Measurements from ENCODE around the gene CLIP2.

Gene CLIP2

DNA sequence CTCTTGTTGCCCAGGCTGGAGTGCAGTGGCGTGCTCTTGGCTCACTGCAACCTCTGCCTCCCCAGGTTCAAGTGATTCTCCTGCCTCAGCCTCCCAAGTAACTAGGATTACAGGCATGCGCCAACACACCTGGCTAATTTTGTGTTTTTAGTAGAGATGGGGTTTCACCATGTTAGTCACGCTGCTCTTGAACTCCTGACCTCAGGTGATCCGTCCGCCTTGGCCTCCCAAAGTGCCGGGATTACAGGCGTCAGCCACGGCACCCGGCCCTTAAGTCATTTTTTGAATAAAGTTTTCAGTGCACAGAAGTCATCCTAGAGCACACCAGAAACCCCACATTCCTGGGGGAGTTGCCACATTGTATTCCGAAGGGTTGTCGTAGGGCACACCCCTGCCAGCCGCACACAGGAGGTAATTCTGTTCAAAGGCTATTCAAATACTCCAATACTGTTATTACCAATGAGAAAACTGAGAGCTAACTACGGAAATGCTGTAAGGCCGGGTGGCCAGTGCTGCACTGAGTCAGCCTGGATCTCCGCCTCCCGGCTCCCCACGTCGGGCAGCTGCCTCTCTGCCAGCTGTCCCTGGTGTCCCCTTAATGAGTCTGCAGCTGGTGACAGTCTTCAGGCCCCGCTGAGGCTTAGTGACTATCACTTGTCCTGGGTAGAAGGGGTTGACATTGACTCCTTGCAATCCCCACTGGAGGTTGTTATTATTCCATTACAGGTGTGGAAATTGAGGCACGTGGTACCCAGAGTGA lies 26.4 kb upstream of the CLIP2 start:
- no peaks in the 10 kb centered on the region for H3K4me1 Mint-ChIP-seq
- H3K36me3 Mint-ChIP-seq = no peaks in the 10 kb centered on the region
- H3K9me3 Mint-ChIP-seq = no peaks in the 10 kb centered on the region
- ATAC-seq = no peak
- H3K27ac Mint-ChIP-seq = no peak overlapping the region
- DNase-seq (ENCODE audit: low spot score in 2 of 2) = no peak
- no peak overlapping the region for H3K4me3 Mint-ChIP-seq

DNA sequence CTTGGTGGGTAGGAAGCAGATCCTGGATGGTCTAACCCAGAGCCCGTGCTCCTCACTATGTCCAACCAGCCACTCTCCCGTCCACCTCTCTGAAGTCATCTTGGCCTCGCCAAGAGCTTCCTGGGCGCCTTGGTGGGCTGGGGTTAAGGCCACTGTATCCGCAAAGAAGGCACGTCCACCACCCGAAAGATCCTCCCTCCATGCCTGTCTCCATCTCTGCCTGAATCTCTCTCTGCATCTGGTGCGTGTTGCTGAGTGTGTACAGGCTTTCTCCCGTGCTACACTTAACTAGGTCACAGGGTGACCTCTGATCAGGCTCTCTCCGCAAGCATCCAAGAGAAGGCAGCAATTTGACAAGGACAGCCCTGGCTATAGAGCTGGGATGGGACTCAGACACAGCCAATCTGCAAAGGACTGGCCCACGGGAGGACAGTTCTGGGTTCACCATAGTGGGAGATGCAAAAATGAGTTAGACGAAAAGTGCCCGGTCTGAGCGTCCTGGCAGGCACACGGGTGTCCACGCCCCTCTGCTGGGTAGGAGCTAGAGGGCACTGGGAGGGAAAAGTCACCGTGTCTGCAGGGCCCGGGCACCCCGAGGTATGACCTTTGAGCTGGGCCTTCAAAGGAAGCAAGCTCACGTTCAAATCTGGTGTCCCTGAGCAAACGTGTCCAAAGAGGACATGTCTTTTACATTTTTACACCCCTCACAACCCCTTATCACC lies 25.6 kb upstream of the CLIP2 start:
- Mint-ChIP-seq H3K4me3 (no peak overlapping the region), H3K9me3 (no peaks in the 10 kb centered on the region), H3K36me3 (no peaks in the 10 kb centered on the region), H3K4me1 (no peaks in the 10 kb centered on the region), H3K27ac (no peak overlapping the region)
- no peak for ATAC-seq
- DNase-seq (ENCODE audit: low spot score in 2 of 2) = no peak

DNA sequence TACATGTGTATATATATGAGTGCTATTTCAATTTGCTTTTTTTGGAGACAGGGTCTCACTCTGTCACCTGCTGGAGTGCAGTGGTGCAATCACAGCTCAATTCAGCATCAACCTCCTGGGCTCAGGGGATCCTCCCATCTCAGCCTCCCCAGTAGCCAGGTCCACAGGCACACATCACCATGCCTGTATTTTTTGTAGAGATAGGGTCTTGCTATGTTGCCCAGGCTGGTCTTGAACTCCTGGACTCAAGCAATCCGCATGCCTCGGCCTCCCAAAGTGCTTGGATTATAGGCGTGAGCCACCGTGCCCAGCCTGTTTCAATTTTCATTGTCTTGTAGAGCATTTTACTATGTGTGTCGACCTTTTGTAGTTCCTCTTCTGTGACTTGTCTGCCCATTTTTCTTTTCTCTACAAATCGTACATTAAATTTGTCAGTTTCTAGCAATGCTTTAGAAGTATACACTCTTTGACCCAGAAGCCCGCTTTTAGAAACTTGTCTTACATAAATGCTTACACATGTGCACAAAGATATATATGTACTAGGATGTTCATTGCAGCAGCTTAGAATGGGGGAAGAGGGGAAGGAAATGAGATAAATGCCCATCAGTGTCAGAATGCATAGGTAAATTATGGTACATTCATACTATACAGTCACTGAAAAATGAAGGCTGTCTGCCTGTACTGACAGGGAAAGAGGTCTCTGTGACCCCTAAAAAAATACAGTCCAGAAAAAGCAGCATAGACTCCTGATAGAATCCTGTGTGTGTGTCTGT lies 22.8 kb upstream of the CLIP2 start:
- Mint-ChIP-seq H3K36me3 (no peaks in the 10 kb centered on the region), H3K4me1 (no peaks in the 10 kb centered on the region), H3K27ac (no peak overlapping the region), H3K9me3 (no peaks in the 10 kb centered on the region), H3K4me3 (no peak overlapping the region)
- ATAC-seq = no peak
- DNase-seq (ENCODE audit: low spot score in 2 of 2) = no peak

DNA sequence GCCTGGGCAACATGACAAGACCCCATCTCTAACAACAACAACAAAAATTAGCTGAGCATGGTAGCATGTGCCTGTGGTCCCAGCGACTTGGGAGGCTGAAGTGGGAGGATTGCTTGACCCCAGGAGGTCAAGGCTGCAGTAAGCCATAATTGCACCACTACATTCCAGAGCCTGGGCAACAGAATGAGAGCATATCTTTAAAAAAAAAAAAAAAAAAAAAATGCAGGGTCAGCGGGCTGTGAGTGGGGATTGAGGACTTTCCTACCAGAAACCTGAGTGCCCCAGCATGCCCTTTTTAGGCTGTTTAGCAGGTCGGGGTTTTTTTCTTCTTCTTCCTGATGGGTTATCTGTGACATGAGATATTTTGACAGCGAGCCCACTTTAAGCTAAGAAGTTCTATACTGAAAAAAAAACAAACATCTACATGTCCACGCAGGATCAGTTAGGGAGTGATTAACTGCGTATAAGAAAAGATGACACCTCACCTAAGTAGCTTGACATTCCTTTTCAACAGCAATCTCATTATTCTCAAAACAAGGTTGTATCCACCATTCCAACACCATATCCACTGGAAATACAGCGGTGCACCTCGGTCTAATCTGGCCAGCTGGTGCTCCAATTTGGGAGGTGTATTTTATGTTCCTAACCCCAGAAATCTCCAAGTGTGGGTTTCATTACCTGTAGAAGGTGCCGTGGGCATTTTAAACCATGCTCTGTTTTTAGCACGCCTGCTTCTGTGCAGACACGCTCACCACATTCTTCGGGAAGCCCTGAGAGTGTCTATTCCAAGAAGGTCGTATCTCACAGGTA lies 21.2 kb upstream of the CLIP2 start:
- ATAC-seq = no peak
- no peak for DNase-seq (ENCODE audit: low spot score in 2 of 2)
- peaks cover 15% of the 10 kb centered on the region for H3K4me1 Mint-ChIP-seq

DNA sequence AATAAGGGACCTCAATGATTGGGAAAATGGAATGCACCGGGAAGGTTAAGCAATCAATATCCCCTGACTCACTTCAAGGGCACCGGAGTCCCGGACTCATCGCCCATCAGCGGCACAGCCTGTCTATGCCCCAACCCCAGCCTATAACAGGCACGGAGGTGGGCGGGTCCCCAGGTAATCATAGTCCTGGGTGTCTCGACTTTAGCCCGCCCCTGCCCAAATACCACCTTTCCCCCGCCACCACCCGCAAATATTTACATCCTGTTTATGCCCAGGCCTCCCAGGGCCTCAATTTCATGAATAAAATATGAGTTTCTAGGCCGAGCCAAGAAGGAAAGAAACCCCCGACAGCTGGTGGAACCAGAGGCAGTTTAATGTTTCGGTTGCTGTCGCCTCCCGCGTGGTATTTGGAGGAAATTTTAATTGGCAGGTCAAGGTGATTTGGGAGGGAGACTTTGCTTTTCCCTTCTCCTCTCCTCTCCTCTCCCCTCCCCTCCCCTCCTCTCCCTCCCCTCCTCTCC lies 19.4 kb upstream of the CLIP2 start:
- Mint-ChIP-seq H3K9me3 (no peaks in the 10 kb centered on the region), H3K4me3 (peak overlapping the region; percentile 60), H3K4me1 (peaks cover 15% of the 10 kb centered on the region), H3K27ac (no peak overlapping the region), H3K36me3 (no peaks in the 10 kb centered on the region)
- DNase-seq (ENCODE audit: low spot score in 2 of 2) = peak; percentile 26 to 71
- peak; percentile 83 for ATAC-seq

More for the DNA sequence above, 21.2 kb upstream of the CLIP2 start:
- H3K9me3 Mint-ChIP-seq = no peaks in the 10 kb centered on the region
- no peak overlapping the region for H3K4me3 Mint-ChIP-seq
- H3K27ac Mint-ChIP-seq = no peak overlapping the region
- no peaks in the 10 kb centered on the region for H3K36me3 Mint-ChIP-seq

DNA sequence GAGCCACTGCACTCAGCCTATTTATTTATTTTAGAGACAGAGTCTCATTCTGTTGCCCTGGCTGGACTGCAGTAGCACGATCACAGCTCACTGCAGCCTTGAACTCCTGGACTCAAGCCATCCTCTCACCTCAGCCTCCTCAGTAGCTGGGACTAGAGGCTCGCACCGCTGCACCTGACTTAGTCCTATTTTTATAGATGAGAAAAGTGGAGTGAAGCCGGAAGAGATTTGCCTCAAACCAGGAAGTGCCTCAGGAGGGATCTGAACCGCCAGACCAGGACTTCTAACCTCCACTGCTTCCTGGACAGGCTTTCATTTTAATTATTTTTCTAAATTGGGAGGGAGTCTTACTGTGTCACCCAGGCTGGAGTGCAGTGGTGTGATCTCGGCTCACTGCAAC lies 17.5 kb upstream of the CLIP2 start:
- DNase-seq (ENCODE audit: low spot score in 2 of 2) = no peak
- Mint-ChIP-seq H3K4me3 (no peak overlapping the region), H3K27ac (peak overlapping the region; percentile 85), H3K4me1 (peaks cover 15% of the 10 kb centered on the region), H3K36me3 (no peaks in the 10 kb centered on the region), H3K9me3 (no peaks in the 10 kb centered on the region)
- no peak for ATAC-seq

DNA sequence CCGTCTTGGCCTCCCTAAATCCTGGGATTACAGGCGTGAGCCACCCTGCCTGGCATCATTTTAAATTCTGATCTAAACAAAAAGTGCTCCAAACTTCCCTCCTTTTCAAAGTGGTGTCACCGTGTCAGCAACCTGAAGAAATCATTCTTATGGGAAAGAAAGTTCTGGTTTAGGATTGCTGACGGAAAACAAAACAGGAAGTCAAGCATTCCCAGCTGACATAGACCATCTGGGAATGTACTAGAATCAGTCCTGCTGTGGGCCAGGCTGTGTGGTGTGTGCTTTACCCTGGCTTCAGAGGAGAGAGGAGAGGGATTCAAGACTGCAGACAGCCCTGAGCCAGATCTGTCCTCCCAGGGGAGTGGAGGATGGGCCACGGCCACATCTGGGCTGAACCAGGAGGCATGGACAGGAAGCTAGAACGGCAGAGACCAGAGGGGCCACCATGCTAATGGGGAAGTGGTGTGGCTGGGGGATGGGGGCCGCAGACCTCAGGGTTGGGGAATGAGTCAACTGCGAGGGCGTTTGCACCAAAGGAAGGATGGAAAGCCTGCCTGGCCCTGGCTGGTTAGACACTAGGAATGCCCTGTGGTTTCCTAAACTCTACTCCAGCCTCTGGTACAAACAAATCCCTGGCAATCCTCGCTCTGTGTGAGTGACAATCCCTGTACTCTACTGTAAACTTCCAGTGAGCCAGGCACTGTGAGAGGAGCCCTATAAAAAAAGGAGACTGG lies 16.7 kb upstream of the CLIP2 start:
- Mint-ChIP-seq H3K4me1 (peaks cover 15% of the 10 kb centered on the region), H3K4me3 (peak overlapping the region; percentile 25), H3K36me3 (no peaks in the 10 kb centered on the region), H3K27ac (peak overlapping the region; percentile 85), H3K9me3 (no peaks in the 10 kb centered on the region)
- DNase-seq (ENCODE audit: low spot score in 2 of 2) = peak in 1 of 2 donors; percentile 68
- peak; percentile 77 for ATAC-seq

DNA sequence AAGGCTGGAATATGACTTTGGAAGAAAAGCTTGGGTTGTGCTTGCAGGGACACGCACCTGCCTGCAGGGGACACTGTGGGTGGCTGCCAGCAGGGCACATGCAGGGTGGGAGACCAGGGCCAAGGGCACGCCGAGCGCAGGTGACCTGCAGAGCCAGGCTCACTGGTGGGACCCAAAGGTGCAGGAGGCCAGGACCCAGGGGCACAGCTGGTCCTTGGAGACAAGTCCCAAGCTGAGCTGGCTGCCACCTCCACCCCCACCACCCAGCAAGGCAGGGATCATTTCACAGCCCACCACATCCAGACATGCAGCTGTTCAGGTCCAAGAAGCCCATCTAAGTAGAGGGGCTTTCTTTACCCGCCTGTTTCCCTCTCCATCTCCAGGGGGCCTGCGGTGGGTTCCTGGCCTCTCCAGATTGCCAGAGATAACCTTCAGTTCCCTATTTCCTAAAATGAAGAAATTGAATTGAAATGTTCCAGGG lies 13.8 kb upstream of the CLIP2 start:
- H3K4me3 Mint-ChIP-seq = no peak overlapping the region
- DNase-seq (ENCODE audit: low spot score in 2 of 2) = no peak
- no peak overlapping the region for H3K27ac Mint-ChIP-seq
- H3K9me3 Mint-ChIP-seq = no peaks in the 10 kb centered on the region
- H3K36me3 Mint-ChIP-seq = no peaks in the 10 kb centered on the region
- no peak for ATAC-seq
- H3K4me1 Mint-ChIP-seq = peaks cover 25% of the 10 kb centered on the region

DNA sequence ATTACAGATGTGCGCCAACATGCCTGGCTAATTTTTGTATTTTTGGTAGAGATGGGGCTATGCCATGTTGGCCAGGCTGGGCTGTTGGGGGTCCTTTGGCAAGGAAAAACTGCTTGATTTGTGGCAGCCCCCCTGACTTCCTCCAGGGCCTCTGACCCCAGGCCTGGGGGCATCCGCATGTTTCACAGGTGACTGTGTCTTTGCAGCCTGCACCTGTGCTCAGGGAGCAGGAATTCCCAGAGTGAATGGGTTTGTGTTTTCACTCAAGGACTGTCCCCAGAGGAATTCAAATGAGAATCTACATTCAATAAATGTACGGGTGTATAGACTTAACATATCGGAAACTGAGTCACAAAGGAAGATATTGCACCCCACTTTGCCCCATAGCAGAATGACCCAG lies 11.6 kb upstream of the CLIP2 start:
- Mint-ChIP-seq H3K4me3 (no peak overlapping the region), H3K4me1 (peaks cover 13% of the 10 kb centered on the region), H3K27ac (no peak overlapping the region), H3K9me3 (no peaks in the 10 kb centered on the region), H3K36me3 (no peaks in the 10 kb centered on the region)
- DNase-seq (ENCODE audit: low spot score in 2 of 2) = no peak
- ATAC-seq = no peak

DNA sequence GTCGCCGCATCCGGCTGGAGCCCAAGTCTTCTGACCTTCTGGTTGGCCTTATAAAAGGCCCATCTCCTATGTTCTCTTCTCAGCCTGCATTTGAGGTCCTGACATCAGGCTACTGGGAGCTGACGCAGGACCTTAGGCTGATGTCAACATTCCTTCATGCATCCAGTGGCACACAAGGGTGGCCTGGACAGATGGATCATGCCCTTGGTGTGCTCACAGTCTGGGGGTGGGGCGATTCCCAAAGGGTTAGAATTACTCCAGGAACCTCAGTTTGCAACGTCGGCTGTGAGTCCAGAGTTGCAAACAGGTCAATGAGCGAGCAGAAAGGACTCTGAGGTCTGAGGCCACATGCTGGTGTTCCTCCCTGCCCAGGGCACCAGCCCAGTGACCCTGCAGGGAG lies 8.2 kb upstream of the CLIP2 start:
- no peaks in the 10 kb centered on the region for H3K36me3 Mint-ChIP-seq
- no peak overlapping the region for H3K4me3 Mint-ChIP-seq
- H3K4me1 Mint-ChIP-seq = peaks cover 10% of the 10 kb centered on the region
- no peak for DNase-seq (ENCODE audit: low spot score in 2 of 2)
- no peak overlapping the region for H3K27ac Mint-ChIP-seq
- ATAC-seq = no peak
- no peaks in the 10 kb centered on the region for H3K9me3 Mint-ChIP-seq

DNA sequence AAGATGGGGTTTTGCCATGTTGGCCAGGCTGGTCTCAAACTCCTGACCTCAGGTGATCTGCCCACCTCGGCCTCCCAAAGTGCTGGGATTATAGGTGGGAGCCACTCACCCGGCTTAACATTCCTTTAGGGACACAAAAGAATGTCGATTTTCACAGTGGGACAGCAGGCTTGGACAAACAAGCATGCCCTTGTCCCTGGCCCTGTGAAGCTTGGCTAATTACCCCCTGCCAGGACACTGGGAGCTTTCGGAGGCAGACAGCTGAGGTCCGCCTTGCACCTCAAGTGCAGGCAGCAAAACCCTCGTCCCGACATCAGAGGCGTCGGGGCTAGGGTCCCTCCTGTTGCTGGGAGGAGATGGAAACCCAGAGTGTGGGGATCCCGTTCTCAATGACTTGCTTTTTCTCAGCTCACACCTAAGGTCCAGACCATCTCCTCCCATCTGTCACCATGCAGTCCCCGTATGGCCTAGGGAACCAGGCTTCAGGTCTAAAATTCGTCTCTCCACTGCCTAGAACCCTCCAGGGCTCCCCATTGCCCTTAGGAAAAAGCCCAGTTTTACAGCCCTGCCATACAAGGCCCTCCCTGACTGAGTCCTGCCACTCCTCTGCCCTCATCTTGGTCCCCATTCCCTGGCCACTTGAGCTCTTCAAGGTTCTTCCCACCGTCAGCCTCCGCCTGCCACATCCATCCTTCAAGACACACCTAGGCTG lies 6.3 kb upstream of the CLIP2 start:
- ATAC-seq = no peak
- Mint-ChIP-seq H3K9me3 (no peaks in the 10 kb centered on the region), H3K36me3 (no peaks in the 10 kb centered on the region), H3K27ac (peak overlapping the region; percentile 23), H3K4me1 (peaks cover 17% of the 10 kb centered on the region), H3K4me3 (no peak overlapping the region)
- no peak for DNase-seq (ENCODE audit: low spot score in 2 of 2)

DNA sequence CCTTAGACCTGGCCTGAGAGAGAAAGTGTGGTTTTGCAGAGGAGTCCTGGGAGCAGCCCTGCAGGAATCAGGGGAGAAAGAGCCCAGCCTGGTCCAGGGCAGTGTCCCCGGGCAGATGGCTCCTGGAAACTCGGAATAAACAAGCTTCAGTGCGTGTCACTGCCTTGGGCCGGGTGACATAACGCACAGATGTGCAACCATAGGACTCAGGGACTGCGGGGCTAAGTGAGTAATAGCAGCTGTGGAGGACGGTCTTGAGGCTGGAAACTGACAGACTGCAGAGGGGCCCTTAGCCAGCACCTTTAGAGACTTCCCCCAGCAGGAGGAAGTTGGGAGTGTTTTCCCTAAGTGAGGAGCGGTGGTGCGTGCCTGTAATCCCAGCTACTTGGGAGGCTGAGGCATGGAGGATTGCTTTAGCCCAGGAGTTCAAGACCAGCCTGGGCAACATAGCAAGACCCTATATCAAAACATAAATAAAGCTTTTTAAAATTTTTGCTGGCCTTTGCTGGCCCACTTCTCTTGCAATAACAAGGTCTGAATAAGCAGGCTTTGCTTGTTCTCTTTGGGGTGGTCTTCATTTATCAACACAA lies 5.3 kb upstream of the CLIP2 start:
- no peaks in the 10 kb centered on the region for H3K9me3 Mint-ChIP-seq
- H3K27ac Mint-ChIP-seq = no peak overlapping the region
- peaks cover 28% of the 10 kb centered on the region for H3K4me1 Mint-ChIP-seq
- DNase-seq (ENCODE audit: low spot score in 2 of 2) (no peak), ATAC-seq (no peak)
- H3K36me3 Mint-ChIP-seq = peaks cover 4% of the 10 kb centered on the region
- H3K4me3 Mint-ChIP-seq = no peak overlapping the region

DNA sequence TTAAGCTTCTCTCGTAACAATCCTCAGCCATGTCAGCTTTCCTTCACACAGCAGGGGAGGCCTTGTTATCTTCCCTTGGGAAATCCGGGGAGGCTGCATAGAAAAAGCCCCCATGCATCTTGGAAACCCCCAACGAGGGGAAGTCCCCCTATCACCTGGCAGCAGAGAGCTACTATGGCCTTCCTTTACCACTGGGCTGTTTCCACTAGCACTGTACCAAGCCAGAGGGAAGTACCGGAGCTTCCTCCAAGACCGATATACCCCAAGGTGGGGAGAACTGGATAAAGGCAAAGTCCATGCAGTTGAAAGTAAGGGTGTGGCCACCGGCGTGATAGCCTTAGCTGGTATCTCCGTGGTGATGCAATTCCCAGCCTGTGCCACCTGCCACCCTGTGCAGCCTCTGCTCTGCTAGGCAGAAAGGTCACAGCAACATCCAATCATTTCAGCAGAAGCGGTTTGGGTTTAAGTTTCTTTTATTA lies 4.4 kb upstream of the CLIP2 start:
- H3K9me3 Mint-ChIP-seq = no peaks in the 10 kb centered on the region
- DNase-seq (ENCODE audit: low spot score in 2 of 2) (no peak), ATAC-seq (no peak)
- H3K4me3 Mint-ChIP-seq = no peak overlapping the region
- no peak overlapping the region for H3K27ac Mint-ChIP-seq
- peaks cover 25% of the 10 kb centered on the region for H3K4me1 Mint-ChIP-seq
- H3K36me3 Mint-ChIP-seq = peaks cover 7% of the 10 kb centered on the region

All from stimulated activated effector memory CD8-positive, alpha-beta T cell treated with anti-CD3 and anti-CD28 coated beads, Interleukin-12 subunit alpha, Interleukin-12 subunit beta, amount 100 ng/mL, for 72 hours (primary cell).